Fibroblast of lung (primary cell): ENCODE results near the gene A1BG. TPM values are rescaled to one million over a fixed set of nuclear protein-coding genes. Genes with fewer than 3 reads are reported as not detected.
"Not testable (repeated sequence)": the region's sequence is repeated elsewhere in the genome, so short reads cannot be mapped to it uniquely, and the experiment has no call there.

Experiments used
- DNase-seq, 2 donors: peaks; one replicate each; pipeline versions ENCODE4 v3.0.0 to v3.0.0-alpha.2; 2010; ENCODE audit warnings: low read depth in 2 of 2
- H2AFZ ChIP-seq: 2 replicates; pipeline ENCODE4 v1.5.1; 2012; ENCODE audit warnings: low read length, control low read depth, inconsistent platforms
- H3K27ac ChIP-seq: 2 replicates; pipeline ENCODE4 v1.5.1; 2011; ENCODE audit warnings: low read length, control low read depth; ENCODE audit not compliant: insufficient read depth
- H3K27me3 ChIP-seq: 2 replicates; pipeline ENCODE4 v1.5.1; 2011; ENCODE audit warnings: mild to moderate bottlenecking, low read length; ENCODE audit not compliant: control insufficient read depth, insufficient read depth
- H3K36me3 ChIP-seq: 2 replicates; pipeline ENCODE4 v1.5.1; 2011; ENCODE audit warnings: low read length; ENCODE audit not compliant: control insufficient read depth, insufficient read depth
- H3K4me1 ChIP-seq: 2 replicates; pipeline ENCODE4 v1.5.1; 2011; ENCODE audit warnings: low read length; ENCODE audit not compliant: control insufficient read depth, insufficient read depth; ENCODE audit errors: extremely low read depth
- H3K4me2 ChIP-seq: 2 replicates; pipeline ENCODE4 v1.5.1; 2011; ENCODE audit warnings: low read length, control low read depth; ENCODE audit not compliant: insufficient read depth; ENCODE audit errors: extremely low read depth
- H3K4me3 ChIP-seq, 4 experiments: fragments of 200-600 bp in 1 of 4; sonication (generic) in 1 of 4; replicated peaks in 1 of 4; 2 replicates each; pipeline ENCODE4 v1.5.1; 2011 to 2016; ENCODE audit warnings: low read length in 4 of 4, low read depth in 3 of 4, mild to moderate bottlenecking in 3 of 4, control low read depth in 2 of 4, inconsistent platforms in 1 of 4, mixed read lengths in 1 of 4; ENCODE audit not compliant: insufficient read depth in 1 of 4; ENCODE audit errors: control extremely low read depth in 1 of 4
- H3K79me2 ChIP-seq: 2 replicates; pipeline ENCODE4 v1.5.1; 2012; ENCODE audit warnings: mild to moderate bottlenecking, low read length, inconsistent platforms; ENCODE audit not compliant: control insufficient read depth, insufficient read depth
- H3K9ac ChIP-seq: 2 replicates; pipeline ENCODE4 v1.5.1; 2011; ENCODE audit warnings: mild to moderate bottlenecking, low read length, control low read depth; ENCODE audit not compliant: insufficient read depth
- H3K9me3 ChIP-seq: 2 replicates; pipeline ENCODE4 v1.5.1; 2012; ENCODE audit warnings: low read depth, low read length; ENCODE audit not compliant: control insufficient read depth, insufficient read depth
- H4K20me1 ChIP-seq: 2 replicates; pipeline ENCODE4 v1.5.1; 2011; ENCODE audit warnings: low read length; ENCODE audit not compliant: control insufficient read depth, insufficient read depth; ENCODE audit errors: extremely low read depth
- EZH2 ChIP-seq: IDR thresholded peaks from 2 replicates; pipeline ENCODE4 v1.5.1; 2012; ENCODE audit warnings: low read length, control low read depth, mild to moderate bottlenecking; ENCODE audit errors: missing control alignments
- polyA plus RNA-seq, 2 donors: library from polyadenylated mRNA; depleted of rRNA in 1 of 2; stranded (reverse) in 1 of 2; unstranded in 1 of 2; fragments of >200 nt; gene quantifications; 2 replicates each; pipeline ENCODE4 v1.2.1, GENCODE V29; 2011 to 2012; ENCODE audit warnings: missing spikeins in 1 of 2
- total RNA-seq: library from RNA; depleted of rRNA; stranded (reverse); fragments of >200 nt; gene quantifications from 2 replicates; pipeline ENCODE4 v1.2.1, GENCODE V29; 2014
- TF ChIP-seq, protein P1 (sequence below), 2 donors: IDR thresholded peaks in 1 of 2; conservative IDR thresholded peaks in 1 of 2; 1 replicate in 1 of 2; 2 replicates in 1 of 2; pipeline ENCODE4 v1.5.1; 2011 to 2012; ENCODE audit warnings: low read length in 2 of 2, control low read depth in 1 of 2, inconsistent platforms in 1 of 2, low read depth in 1 of 2, mild to moderate bottlenecking in 1 of 2

A1BG gene
- total and polyA plus RNA-seq, 2 donors (not counting 1 experiment from before 2014, with no cell fraction given) = 8.3 to 12.6 TPM

DNA sequence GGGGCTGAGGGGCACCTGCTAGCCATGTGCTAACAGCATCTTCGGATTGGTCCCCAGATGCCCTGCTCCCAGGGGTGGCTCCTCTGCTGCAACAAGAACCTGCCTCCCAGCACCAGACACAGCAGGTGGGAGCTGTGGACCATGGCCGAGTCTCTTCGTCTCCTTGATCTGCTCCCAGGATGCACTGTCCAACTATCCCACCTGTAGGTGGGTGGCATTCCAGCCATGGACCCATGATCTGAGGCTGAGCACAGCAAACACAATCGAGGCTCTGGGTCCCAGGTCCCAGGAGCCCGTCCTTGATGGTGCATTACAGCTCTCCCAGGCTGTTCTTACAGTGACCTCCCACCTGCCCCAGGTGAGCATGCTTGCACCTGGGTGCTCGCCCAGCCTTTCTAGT lies 26.0 kb upstream of the A1BG start:
- Histone ChIP-seq H4K20me1 (no peaks in the 10 kb centered on the region), H3K27ac (no peak overlapping the region), H3K4me2 (peak overlapping the region; percentile 87), H3K9ac (no peak overlapping the region), H3K9me3 (no peaks in the 10 kb centered on the region), H2AFZ (no peak overlapping the region), H3K4me1 (peaks cover 4% of the 10 kb centered on the region), H3K27me3 (no peaks in the 10 kb centered on the region), H3K79me2 (peaks cover 2% of the 10 kb centered on the region), H3K36me3 (no peaks in the 10 kb centered on the region), H3K4me3 (no peak overlapping the region)
- DNase-seq = no peak
- no peak for TF ChIP-seq EZH2
- TF ChIP-seq, protein P1, sequence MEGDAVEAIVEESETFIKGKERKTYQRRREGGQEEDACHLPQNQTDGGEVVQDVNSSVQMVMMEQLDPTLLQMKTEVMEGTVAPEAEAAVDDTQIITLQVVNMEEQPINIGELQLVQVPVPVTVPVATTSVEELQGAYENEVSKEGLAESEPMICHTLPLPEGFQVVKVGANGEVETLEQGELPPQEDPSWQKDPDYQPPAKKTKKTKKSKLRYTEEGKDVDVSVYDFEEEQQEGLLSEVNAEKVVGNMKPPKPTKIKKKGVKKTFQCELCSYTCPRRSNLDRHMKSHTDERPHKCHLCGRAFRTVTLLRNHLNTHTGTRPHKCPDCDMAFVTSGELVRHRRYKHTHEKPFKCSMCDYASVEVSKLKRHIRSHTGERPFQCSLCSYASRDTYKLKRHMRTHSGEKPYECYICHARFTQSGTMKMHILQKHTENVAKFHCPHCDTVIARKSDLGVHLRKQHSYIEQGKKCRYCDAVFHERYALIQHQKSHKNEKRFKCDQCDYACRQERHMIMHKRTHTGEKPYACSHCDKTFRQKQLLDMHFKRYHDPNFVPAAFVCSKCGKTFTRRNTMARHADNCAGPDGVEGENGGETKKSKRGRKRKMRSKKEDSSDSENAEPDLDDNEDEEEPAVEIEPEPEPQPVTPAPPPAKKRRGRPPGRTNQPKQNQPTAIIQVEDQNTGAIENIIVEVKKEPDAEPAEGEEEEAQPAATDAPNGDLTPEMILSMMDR (conservative IDR thresholded peaks at IDR 0.05 in 1 of 2, IDR thresholded peaks at IDR 0.05 in 1 of 2; ENCODE audit: low read depth in 1 of 2, low read length in 2 of 2) = no peak

DNA sequence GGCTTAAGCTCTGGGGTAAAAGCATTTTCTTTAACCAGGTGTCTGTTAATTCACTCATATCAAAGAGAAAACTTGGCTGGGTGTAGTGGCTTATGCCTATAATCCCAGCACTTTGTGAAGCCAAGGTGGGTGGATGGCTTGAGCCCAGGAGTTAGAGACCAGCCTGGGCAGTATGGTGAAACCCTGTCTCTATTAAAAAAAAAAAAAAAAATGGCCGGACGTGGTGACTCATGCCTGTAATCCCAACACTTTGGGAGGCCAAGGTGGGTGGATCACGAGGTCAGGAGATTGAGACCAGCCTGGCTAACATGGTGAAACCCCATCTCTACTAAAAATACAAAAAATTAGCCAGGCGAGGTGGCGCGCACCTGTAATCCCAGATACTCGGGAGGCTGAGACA lies 23.4 kb upstream of the A1BG start:
- H3K27me3 ChIP-seq, H3K27ac ChIP-seq, DNase-seq, H3K79me2 ChIP-seq, H3K9me3 ChIP-seq, H3K36me3 ChIP-seq, H3K4me1 ChIP-seq, H3K4me2 ChIP-seq, H3K9ac ChIP-seq, H4K20me1 ChIP-seq, H2AFZ ChIP-seq, H3K4me3 ChIP-seq: not testable (repeated sequence)

DNA sequence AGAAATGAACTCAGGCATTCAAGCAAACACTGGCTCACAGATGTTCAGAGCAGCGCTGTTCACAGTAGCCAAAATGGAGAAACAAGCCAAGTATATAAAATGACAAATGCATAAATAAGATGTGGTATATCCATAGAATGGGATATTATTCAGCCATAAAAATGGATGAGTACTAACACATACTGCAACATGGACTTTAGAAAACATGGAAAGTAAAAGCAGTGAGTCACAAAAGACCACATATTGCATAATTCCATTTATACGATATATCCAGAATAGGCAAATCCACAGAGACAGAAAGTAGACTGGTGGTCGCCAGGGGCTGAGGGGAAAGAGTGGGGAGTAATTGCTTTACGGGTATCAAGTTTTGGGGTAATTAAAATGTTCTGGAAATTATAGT lies 20.9 kb upstream of the A1BG start:
- Histone ChIP-seq H3K9ac (no peak overlapping the region), H4K20me1 (no peaks in the 10 kb centered on the region), H3K79me2 (no peaks in the 10 kb centered on the region), H3K4me2 (no peak overlapping the region), H3K36me3 (no peaks in the 10 kb centered on the region), H3K27me3 (no peaks in the 10 kb centered on the region), H3K27ac (no peak overlapping the region), H3K4me1 (no peaks in the 10 kb centered on the region), H3K9me3 (no peaks in the 10 kb centered on the region), H3K4me3 (no peak overlapping the region), H2AFZ (no peak overlapping the region)
- TF ChIP-seq EZH2 = no peak
- TF ChIP-seq, protein P1 (conservative IDR thresholded peaks at IDR 0.05 in 1 of 2, IDR thresholded peaks at IDR 0.05 in 1 of 2; ENCODE audit: low read depth in 1 of 2, low read length in 2 of 2) = no peak
- no peak for DNase-seq
